Aorta (tissue), 5 donors: Measurements from ENCODE around the gene PARVG. TPM values are rescaled to one million over a fixed set of nuclear protein-coding genes. Genes with fewer than 3 reads are reported as not detected.

Experiments
- ATAC-seq: fragments of 200-7000 bp; cut with Tn5 transposase; one replicate; pipeline ENCODE4 v1.9.1; 2022; ENCODE audit warnings: moderate library complexity; ENCODE audit not compliant: low FRiP score
- DNase-seq, 2 donors: peaks; one replicate each; pipeline ENCODE4 v3.0.0-alpha.2; 2020
- H3K27ac ChIP-seq, 2 donors: one replicate each; pipeline ENCODE4 v1.5.1; 2013; ENCODE audit warnings: low read length in 2 of 2, mild to moderate bottlenecking in 2 of 2, moderate library complexity in 2 of 2, control low read depth in 1 of 2, inconsistent platforms in 1 of 2, low read depth in 1 of 2
- H3K27me3 ChIP-seq, 2 donors: one replicate each; pipeline ENCODE4 v1.6.1; 2013; ENCODE audit warnings: control low read depth in 1 of 2, low read length in 1 of 2, mild to moderate bottlenecking in 1 of 2, moderate library complexity in 1 of 2; ENCODE audit not compliant: insufficient read depth in 2 of 2, control insufficient read depth in 1 of 2
- H3K36me3 ChIP-seq, 2 donors: one replicate each; pipeline ENCODE4 v1.6.1; 2013; ENCODE audit warnings: control low read depth in 1 of 2, low read length in 1 of 2, mild to moderate bottlenecking in 1 of 2; ENCODE audit not compliant: insufficient read depth in 2 of 2, control insufficient read depth in 1 of 2
- H3K4me1 ChIP-seq, 2 donors: one replicate each; pipeline ENCODE4 v1.6.1; 2013; ENCODE audit warnings: low read length in 2 of 2, control low read depth in 1 of 2, mild to moderate bottlenecking in 1 of 2, moderate library complexity in 1 of 2; ENCODE audit not compliant: insufficient read depth in 2 of 2, control insufficient read depth in 1 of 2
- H3K4me3 ChIP-seq, 2 donors: one replicate each; pipeline ENCODE4 v1.5.1; 2013; ENCODE audit warnings: low read length in 2 of 2, control low read depth in 1 of 2, mild to moderate bottlenecking in 1 of 2
- H3K9me3 ChIP-seq: one replicate; pipeline ENCODE4 v1.6.1; 2013; ENCODE audit warnings: mild to moderate bottlenecking, low read length; ENCODE audit not compliant: control insufficient read depth
- WGBS, 2 donors: extraction: QIAGEN DNeasy Blood & Tissue Kit; methylation state at CpG; one replicate each; pipeline ENCODE4 v1.1.7; 2013; 5-methylcytosine and 5-hydroxymethylcytosine counted together
- intact Hi-C, 2 donors: fragments of 100-400 bp; cut with DNase I; formaldehyde crosslinking; loops; one replicate each; pipeline versions ENCODE4 v1.14.2 to v1.15.0; 2022
- polyA plus RNA-seq, 2 donors: library from polyadenylated mRNA; stranded (reverse); fragments of 200-250 nt; gene quantifications; one replicate each; pipeline ENCODE4 v1.2.3, GENCODE V29; 2013
- total RNA-seq, 2 donors: library from RNA; stranded (reverse); fragmentation: NEBNext Ultra II Directional; extraction: Animal tissue kit (Norgen Biotek cat#: 25700); gene quantifications; one replicate each; pipeline ENCODE4 v1.2.1, GENCODE V29; 2021
- donor health status: healthy with polysubstance abuse.
- donor health status: Bipolar disorder and iron deficiency.
- donor health status: DM: no; HTN: no; CAD: no.
- donor health status: DM: no; HTN: no; CAD: no.
- donor health status: DM: yes; HTN: yes; CAD: no.

PARVG gene
- total and polyA plus RNA-seq, 4 donors, result 3.5 to 29.7 (median 16.4) TPM

DNA sequence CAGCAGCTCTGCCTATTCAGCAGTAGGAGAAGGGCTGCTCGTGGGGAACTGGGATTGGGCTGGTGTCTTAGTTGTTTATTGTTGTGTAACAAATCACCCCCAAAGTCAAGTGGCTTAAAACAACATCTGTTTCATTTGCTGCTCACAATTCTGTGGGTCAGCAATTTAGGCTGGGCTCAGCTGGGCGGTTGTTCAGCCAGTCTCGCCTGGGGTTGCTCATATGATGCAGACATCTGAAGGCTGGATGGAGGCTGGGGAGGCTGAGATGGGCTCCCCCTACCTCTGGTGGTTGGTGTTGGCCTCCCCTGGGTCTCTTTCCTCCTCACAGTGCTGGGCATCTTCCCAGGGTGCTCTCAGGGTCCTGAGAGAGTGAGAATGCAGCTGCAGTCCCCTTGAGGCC is 43.3 kb upstream of the PARVG start:
- H3K27ac ChIP-seq, result no peak overlapping the region
- DNase-seq (peak in 1 of 2 donors; percentile 46), ATAC-seq (no peak)
- intact Hi-C loops, result no loop called here
- WGBS, 2 donors, result 94% methylated on average over 3 of the region's 3 CpGs
- no peaks in the 10 kb centered on the region for H3K27me3 ChIP-seq
- H3K9me3 ChIP-seq, result peaks cover 7% of the 10 kb centered on the region
- no peaks in the 10 kb centered on the region for H3K4me1 ChIP-seq
- no peak overlapping the region for H3K4me3 ChIP-seq
- H3K36me3 ChIP-seq, result no peaks in the 10 kb centered on the region

DNA sequence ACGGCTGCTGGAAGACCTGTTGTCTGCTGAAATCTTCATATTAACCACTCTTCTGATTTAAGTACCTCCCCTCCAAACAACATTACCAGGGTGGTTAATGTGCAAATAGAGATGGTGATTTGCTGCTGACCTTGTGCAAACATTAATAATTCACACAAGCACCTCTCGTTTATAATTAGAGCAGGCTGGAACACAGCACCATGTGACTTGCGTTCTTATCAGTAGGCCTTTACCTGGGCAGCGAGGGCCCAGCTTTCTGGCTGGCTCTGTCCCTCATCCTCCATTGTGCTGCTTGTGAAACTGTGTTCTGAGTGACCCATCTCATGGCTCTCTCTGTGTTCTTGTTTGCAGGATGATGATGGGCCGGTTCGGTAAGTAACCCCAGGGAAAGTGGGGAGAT is 41.0 kb upstream of the PARVG start:
- Histone ChIP-seq H3K4me1 (no peaks in the 10 kb centered on the region), H3K27me3 (no peaks in the 10 kb centered on the region), H3K27ac (no peak overlapping the region), H3K36me3 (no peaks in the 10 kb centered on the region), H3K9me3 (peaks cover 7% of the 10 kb centered on the region), H3K4me3 (no peak overlapping the region)
- 96 to 97% methylated on average over 6 of the region's 6 CpGs for WGBS, 2 donors
- intact Hi-C loops, result no loop called here
- DNase-seq (peak in 1 of 2 donors; percentile 5), ATAC-seq (no peak)

- no peak for DNase-seq
- H3K4me3 ChIP-seq, result no peak overlapping the region
- no peak for ATAC-seq
- WGBS, 2 donors, result 96% methylated on average over 16 of the region's 16 CpGs
- no peaks in the 10 kb centered on the region for H3K36me3 ChIP-seq
- intact Hi-C loops, result no loop called here
- H3K4me1 ChIP-seq, result no peaks in the 10 kb centered on the region
- H3K27ac ChIP-seq, result no peak overlapping the region
- peaks cover 7% of the 10 kb centered on the region for H3K9me3 ChIP-seq
- H3K27me3 ChIP-seq, result no peaks in the 10 kb centered on the region
Measured at GRCh38 chr22:44142421-44143104, 38.2 kb upstream of the PARVG start.

DNA sequence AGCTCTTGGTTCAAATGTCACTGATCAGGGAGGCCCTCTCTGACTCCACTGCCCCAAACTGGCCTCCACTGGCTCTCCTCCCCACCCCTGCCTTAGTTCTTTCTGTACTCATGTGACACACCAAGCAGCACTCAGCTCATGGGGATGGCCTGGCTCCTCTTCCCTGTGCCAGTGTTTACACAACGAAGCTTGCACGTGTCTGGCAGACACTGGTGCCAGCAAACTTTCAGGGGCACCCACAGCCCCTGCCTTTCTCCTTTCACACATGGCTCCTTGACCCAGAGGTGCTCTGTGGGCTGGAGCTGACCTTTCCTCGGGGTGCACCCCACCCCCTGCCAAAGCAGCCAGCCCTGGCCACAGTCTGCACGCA is 37.6 kb upstream of the PARVG start:
- Histone ChIP-seq H3K36me3 (no peaks in the 10 kb centered on the region), H3K9me3 (peaks cover 2% of the 10 kb centered on the region), H3K27ac (no peak overlapping the region), H3K4me1 (no peaks in the 10 kb centered on the region), H3K27me3 (no peaks in the 10 kb centered on the region), H3K4me3 (no peak overlapping the region)
- DNase-seq (no peak), ATAC-seq (no peak)
- intact Hi-C loops, result no loop called here
- WGBS, 2 donors, result 61 to 62% methylated on average over 4 of the region's 4 CpGs

DNA sequence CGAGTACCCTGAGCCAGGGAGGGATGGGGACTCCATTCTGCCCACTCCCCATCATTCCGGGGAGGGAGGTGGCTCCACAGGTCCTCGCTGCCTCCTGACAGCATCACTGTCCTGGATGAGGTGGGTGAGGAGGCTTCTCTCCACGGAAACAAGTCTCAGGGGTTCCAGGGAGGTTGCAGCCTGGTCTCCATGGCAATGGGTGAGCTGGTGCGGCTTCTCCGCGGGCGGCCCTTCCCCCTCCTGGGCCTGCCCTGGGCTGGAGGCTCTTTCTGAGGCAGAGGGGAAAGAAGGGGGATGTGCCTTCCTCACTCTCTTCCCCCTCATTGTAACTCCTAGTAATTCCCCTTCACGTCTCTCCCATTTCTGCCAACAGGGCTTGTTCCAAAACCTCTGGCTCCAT is 37.1 kb upstream of the PARVG start:
- DNase-seq, result no peak
- Histone ChIP-seq H3K27ac (no peak overlapping the region), H3K9me3 (no peaks in the 10 kb centered on the region), H3K4me1 (no peaks in the 10 kb centered on the region), H3K4me3 (no peak overlapping the region), H3K36me3 (no peaks in the 10 kb centered on the region), H3K27me3 (no peaks in the 10 kb centered on the region)
- 78 to 80% methylated on average over 5 to 9 of the region's 9 CpGs for WGBS, 2 donors
- ATAC-seq, result no peak
- intact Hi-C loops, result no loop called here

- no peak overlapping the region for H3K27ac ChIP-seq
Measured at GRCh38 chr22:44144046-44144569, 36.6 kb upstream of the PARVG start.

GRCh38 chr22:44145544-44145943 is 35.2 kb upstream of the PARVG start:
- ATAC-seq (no peak), DNase-seq (peak in 1 of 2 donors; percentile 71)
- H3K9me3 ChIP-seq, result no peaks in the 10 kb centered on the region
- no peak overlapping the region for H3K4me3 ChIP-seq
- no peaks in the 10 kb centered on the region for H3K36me3 ChIP-seq
- H3K4me1 ChIP-seq, result no peaks in the 10 kb centered on the region
- WGBS, 2 donors, result 13 to 17% methylated on average over 8 of the region's 8 CpGs
- H3K27me3 ChIP-seq, result no peaks in the 10 kb centered on the region
- intact Hi-C loops, result no loop called here
- H3K27ac ChIP-seq, result no peak overlapping the region

More at GRCh38 chr22:44144046-44144569, 36.6 kb upstream of the PARVG start:
- Histone ChIP-seq H3K36me3 (no peaks in the 10 kb centered on the region), H3K27me3 (no peaks in the 10 kb centered on the region), H3K4me1 (no peaks in the 10 kb centered on the region), H3K9me3 (no peaks in the 10 kb centered on the region), H3K4me3 (no peak overlapping the region)
- 79 to 89% methylated on average over 10 of the region's 10 CpGs for WGBS, 2 donors
- DNase-seq (no peak), ATAC-seq (no peak)
- intact Hi-C loops, result no loop called here

GRCh38 chr22:44146088-44146861 is 34.5 kb upstream of the PARVG start:
- no peak overlapping the region for H3K4me3 ChIP-seq
- H3K27me3 ChIP-seq, result no peaks in the 10 kb centered on the region
- ATAC-seq (no peak), DNase-seq (peak in 1 of 2 donors; percentile 67)
- H3K27ac ChIP-seq, result no peak overlapping the region
- no peaks in the 10 kb centered on the region for H3K36me3 ChIP-seq
- intact Hi-C loops, result no loop called here
- H3K4me1 ChIP-seq, result no peaks in the 10 kb centered on the region
- no peaks in the 10 kb centered on the region for H3K9me3 ChIP-seq
- whole genome bisulfite sequencing, 2 donors, result 89% methylated on average over 33 of the region's 33 CpGs
